GM19099 (cell line): ENCODE data around the gene CTNNA3.

Source experiments
- POLR2A ChIP-seq: IDR thresholded peaks from 3 replicates; pipeline ENCODE4 v1.6.1; 2011; ENCODE audit warnings: low read depth; ENCODE audit not compliant: insufficient read length; ENCODE audit errors: extremely low read depth

The CTNNA3 gene

DNA sequence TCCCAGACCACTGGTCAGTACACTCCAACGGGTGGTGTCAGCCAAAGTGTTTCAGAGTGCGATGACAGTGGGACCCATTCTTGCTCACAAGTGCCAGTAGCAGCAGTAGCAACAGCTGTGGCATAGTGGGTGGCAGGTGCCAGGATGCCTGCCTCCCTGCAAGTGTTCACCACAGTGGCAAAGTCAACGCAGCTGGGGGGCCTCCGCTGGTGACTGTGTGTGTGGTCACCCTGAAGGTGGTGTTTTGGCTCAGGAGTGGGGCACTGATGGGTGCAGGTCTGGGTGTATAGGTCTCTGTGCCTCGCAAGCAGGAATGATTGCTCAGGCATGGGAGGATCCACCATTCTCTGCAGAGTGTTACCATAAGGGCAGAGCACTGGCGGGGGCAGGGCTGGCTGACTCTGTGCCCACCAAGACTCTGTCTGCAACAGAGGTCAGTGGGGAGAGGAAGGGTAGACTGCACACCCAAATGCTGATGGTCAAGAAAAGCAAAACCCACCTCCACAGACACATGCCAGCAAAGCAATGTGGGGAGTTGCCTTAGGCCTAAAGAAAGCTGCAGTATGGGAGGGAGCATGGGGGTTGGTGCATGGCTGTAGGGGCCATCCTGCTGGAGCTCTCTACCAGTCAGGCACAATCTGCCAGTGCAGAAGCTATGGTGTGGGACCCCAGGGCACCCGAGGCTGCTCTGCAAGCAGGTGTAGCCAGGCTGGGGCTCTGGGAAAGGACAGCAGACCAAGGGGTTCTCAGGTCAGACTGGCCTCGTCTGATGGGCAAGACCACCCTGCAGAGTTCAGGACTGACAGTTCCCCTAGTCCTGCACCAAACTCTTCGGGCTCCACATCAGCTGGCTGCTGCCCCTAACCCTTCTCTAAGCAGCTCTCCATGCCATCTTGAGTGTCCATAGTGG, 368.1 kb downstream of the CTNNA3 start:
- no peak for TF ChIP-seq POLR2A

- no peak for TF ChIP-seq POLR2A
Measured at GRCh38 chr10:67319976-67320375, 376.0 kb downstream of the CTNNA3 start.

DNA sequence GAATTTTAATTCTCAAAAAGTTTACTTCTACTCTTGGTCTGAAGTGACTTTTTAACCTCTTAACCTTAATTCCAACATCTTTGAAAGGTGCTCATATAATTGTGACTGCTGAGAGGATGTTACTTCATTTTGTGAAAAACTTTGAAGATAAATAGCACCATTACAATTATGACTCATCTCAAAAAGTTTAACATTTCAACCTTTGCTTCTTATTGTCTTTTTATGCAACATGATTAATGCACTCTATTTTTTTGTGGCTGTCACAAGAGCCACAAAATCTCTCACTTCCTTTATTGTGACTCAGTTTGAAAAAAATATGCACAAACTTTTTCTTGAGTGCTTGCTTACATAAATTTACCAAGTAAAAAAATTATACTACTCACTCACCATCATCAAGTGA, 387.1 kb downstream of the CTNNA3 start:
- TF ChIP-seq POLR2A = no peak

DNA sequence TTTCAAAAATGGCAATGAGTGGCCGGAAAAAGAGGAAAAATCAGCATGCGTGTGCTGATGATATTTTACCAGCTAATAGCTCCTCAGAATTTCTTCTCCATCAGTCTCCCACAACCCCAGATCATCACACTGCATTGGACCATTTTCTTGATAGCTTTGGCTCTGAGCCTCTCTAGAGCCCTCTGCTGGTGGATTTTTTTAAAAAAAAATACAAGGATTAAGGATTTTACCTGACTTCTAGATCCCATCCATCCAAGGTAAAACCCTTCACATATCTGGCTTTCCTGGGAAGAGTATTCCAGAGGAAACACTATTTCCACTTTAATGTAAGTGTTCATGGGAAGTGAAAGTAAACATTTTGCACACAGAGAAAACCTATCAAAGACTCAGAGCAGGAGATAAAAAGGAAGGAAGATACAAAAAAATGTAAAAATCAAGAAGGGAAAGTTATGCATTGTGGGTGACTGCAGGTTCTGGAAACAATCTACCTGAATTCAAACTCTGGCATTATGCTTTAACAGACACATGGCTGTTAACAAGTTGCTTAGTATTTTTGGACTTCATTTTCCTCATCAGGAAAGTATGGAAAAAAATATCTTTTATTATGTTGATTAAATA, 389.3 kb downstream of the CTNNA3 start:
- no peak for TF ChIP-seq POLR2A

DNA sequence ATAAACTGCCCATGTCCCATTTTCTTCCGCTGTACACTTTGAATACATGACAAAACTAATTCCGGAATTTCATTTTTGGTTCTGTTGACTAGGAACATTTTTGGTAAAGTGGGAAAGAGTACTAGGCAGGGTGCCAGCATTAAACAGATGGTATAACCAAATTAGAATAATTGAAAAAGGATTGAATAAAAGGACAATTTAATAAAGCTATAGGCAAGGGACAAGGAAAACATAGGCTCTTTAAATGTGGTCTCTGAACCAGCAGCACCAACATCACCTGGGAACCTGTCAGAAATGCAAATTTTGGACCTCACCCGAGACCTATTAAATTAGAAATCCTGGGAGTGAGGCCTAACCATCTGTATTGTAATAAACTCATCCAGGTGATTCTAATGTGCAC, 393.3 kb downstream of the CTNNA3 start:
- no peak for TF ChIP-seq POLR2A

- no peak for TF ChIP-seq POLR2A
Measured at GRCh38 chr10:67299761-67300160, 396.2 kb downstream of the CTNNA3 start.

GRCh38 chr10:67297637-67298181, 398.3 kb downstream of the CTNNA3 start:
- TF ChIP-seq POLR2A = no peak

GRCh38 chr10:67296926-67297325, 399.1 kb downstream of the CTNNA3 start:
- no peak for TF ChIP-seq POLR2A

GRCh38 chr10:67288688-67289410, 407.1 kb downstream of the CTNNA3 start:
- no peak for TF ChIP-seq POLR2A

DNA sequence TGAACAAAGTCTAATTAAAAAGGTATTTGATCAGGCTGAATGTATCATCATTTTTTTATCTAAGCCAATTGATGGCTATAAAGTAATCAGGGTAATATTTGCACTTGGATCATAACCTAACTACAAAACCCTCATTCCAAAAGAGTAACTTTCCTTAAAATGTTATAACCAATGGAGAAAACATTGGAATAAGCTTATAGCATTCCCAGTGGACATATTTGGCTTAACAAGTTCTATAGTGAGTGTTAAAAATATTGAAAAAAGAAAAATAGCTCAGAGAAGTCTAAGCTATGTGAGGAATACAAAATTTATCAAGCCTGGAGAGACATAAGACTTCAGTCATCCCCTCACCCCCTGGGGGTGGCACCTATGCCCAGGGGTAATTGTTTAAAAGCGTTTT, 411.4 kb downstream of the CTNNA3 start:
- no peak for TF ChIP-seq POLR2A

DNA sequence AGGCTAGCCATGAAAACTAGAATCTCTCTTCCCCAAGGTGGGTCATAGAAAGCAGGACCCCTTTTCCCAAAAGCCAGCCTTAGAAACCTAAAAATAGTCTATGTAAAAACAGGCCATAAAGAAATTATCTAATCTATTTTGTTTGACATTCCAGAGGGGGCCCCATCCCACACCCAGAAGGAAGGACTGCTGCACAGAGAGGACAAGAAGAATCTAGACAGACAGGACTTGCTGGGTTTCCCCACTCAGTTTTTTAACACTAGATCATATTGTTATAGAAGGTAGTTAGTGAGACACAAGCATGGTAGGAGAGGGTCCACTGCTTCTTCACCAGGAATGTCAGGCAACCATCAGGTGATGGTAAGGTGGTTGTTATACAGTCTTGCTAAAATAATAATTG, 413.1 kb downstream of the CTNNA3 start:
- TF ChIP-seq POLR2A = no peak

GRCh38 chr10:67280405-67280804, 415.6 kb downstream of the CTNNA3 start:
- no peak for TF ChIP-seq POLR2A

GRCh38 chr10:67277402-67277801, 418.6 kb downstream of the CTNNA3 start:
- no peak for TF ChIP-seq POLR2A

DNA sequence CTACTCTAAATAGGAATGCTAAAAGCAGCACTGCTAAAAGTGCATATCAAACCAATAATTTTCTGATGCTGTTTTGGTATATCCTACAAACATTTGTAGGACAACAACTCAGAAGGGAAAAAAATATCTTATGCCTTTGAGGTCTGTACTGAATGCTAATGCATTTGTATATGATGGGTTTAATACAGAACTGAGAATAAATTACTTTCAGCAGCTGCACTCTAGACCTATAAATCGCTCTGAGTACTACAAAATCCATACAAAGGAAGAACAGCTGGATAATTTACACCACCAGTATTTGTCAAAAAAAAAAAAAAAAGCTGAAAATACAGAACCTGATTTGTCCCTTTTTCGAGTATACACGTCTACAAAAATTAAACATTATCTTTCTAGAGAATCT, 426.2 kb downstream of the CTNNA3 start:
- TF ChIP-seq POLR2A = no peak

GRCh38 chr10:67268146-67268545, 427.8 kb downstream of the CTNNA3 start:
- no peak for TF ChIP-seq POLR2A
